Hippocampal formation (tissue), 2 donors: ENCODE data around the gene TBX10.
"Not testable (repeated sequence)": the region's sequence is repeated elsewhere in the genome, so short reads cannot be mapped to it uniquely, and the experiment has no call there.

Experiments
- DNase-seq, 2 donors: peaks; one replicate each; lab custom pipeline; 2025; lab: John Stamatoyannopoulos, UW

Gene TBX10

DNA sequence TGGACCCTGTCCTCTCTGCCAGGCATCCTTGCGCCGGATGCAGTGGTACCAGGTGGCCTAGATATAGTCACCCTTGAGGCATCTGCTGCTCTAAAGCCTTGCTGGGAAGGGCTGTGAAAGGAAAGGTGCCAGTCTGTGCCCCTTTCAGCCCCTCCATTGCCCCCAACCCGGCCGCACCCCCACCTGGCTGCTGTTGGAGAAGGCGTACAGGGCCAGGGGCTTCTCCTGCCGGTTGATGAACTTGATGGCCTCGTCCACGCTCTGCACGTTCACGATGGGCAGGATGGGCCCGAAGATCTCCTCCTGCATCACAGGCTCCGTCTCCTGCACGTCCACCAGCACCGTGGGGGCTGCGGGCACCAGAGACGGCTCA lies 24.6 kb upstream of the TBX10 start:
- no peak for DNase-seq

DNA sequence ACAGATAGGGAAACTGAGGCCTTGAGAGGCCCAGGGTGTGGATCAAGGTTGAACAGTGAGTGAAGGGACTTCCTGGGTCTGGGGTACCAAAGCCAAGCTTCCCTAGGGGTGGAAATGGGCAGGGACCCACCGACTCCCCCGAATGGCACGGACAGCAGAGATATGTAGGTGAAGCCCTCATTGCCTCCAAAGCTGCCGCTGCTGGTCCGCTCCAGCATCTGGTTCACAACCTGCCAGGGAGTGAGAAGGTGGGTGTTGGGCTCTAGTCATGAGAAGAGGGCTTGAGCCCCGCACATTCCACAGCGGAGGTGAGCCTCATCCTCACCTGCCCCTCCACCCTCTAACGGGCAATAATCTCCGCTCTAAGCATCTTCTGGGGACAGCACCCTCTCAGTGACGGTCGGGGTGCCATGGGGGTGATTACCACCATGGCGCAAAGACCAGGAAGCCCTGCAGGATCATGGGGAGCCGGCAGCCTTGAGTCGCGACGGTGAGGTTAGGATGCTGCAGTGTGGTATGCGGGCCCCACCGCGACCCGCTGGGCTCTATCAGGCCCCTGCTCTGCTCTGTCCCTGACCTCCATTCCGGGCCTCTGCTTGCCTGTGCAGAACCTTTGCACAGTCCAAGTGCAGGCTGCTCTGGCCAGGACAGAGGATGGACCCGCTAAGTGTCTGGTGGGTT lies 24.1 kb upstream of the TBX10 start:
- DNase-seq: no peak

- no peak for DNase-seq
Measured at GRCh38 chr11:67662835-67663531, 23.4 kb upstream of the TBX10 start.

- no peak for DNase-seq
Measured at GRCh38 chr11:67662142-67662834, 22.7 kb upstream of the TBX10 start.

DNA sequence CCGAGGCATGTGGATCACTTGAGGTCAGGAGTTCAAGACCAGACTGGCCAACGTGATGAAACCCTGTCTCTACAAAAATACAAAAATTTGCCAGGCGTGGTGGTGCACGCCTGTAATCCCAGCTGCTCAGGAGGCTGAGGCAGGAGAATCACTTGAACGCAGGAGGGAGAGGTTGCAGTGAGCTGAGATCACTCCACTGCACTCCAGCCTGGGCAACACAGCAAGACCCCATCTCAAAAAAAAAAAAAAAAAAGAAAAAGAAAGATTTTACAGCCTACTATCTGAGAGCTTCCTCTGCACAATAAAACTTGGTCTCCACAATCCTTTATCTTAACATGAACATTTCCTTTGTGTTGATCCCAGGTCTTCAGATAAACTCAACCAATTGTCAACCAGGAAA lies 21.2 kb upstream of the TBX10 start:
- DNase-seq: not testable (repeated sequence)

- DNase-seq: not testable (repeated sequence)
Measured at GRCh38 chr11:67659651-67660165, 20.1 kb upstream of the TBX10 start.

- no peak for DNase-seq
Measured at GRCh38 chr11:67657300-67657699, 17.7 kb upstream of the TBX10 start.

DNA sequence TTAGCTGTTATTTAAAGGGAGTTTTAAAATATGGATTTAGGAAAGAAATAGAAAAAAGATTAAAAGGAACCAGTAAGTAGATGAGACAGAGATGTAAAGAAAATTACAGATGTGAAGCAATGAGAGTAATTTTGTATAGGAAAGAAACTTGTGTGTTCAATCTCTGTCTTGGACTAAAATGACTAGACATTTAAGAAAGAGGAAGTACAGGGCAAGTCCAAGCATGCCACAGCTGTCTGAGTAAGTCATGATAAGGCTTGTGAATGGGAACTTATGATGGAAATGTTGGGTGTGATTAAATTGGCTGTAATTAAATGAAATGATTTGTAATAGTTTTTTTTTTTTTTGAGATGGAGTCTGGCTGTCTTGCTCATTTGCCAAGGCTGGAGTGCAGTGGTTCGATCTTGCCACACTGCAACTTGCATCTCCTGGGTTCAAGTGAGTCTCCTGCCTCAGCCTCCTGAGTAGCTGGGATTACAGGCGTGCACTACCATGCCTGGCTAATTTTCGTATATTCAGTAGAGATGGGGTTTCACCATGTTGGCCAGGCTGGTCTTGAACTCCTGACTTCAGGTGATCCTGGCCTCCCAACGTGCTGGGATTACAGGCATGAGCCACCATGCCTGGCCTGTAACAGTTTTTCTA lies 16.8 kb upstream of the TBX10 start:
- DNase-seq: no peak

- no peak for DNase-seq
Measured at GRCh38 chr11:67654225-67654624, 14.7 kb upstream of the TBX10 start.

GRCh38 chr11:67652965-67653845 lies 13.6 kb upstream of the TBX10 start:
- DNase-seq: no peak

GRCh38 chr11:67651976-67652781 lies 12.6 kb upstream of the TBX10 start:
- no peak for DNase-seq

- no peak for DNase-seq
Measured at GRCh38 chr11:67649634-67650510, 10.3 kb upstream of the TBX10 start.

- DNase-seq: no peak
Measured at GRCh38 chr11:67648796-67649613, 9.4 kb upstream of the TBX10 start.

DNA sequence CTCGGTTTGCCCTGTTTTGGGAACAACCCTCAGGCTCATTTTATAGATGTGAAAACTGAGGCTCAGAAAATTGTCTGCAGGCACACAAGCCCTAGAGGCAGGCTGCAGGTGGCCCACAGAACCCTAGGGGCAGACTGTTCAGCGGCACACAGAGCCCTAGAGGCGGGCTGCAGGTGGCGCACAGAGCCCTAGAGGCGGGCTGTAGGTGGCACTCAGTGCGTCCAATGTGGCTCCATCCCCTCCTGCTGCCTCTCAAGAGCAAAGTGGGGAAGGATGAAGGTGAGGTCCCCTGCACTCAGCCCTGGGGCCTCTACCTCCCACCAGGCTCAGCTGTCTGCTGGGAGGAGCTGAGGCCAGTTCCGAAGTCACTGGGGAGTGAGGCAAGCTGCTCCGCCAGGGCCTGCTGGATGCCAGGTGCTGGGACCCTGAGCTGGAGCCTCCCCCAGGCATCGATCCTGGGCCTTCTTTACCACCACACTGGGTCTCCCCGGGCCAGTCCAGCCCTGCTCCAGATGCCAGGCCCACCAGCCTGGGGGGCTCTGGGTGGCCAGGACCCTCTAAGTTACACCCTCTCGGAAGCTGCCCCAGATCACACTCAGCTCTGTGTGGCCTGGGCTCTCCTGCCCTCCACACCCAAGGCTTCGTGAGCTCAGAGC lies 8.7 kb upstream of the TBX10 start:
- no peak for DNase-seq

DNA sequence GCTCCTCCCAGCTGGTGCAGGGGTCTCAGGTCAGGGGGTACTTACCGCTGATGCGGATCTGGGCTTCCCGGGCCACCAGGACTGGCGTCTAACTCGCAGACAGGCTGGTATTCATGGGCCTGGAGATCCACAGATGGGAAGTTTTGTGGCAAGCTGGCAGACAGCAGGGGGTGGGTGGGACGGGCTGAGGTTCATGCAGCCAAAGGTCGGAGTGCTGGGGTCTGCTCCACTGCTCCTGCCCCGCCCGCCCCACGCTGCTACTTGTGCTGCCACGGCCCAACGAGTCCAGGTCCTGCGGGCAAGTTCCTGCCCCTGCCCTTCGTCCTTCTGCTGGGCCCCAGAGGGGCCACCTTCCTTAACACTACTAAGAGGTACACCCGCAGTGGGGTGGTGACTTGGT lies 7.9 kb upstream of the TBX10 start:
- DNase-seq: no peak

- DNase-seq: no peak
Measured at GRCh38 chr11:67646535-67647336, 7.2 kb upstream of the TBX10 start.
